Endothelial cell of umbilical vein (primary cell): ENCODE data around the gene WDR18.

ENCODE experiments used
- CTCF ChIP-seq, 2 donors: IDR thresholded peaks; 1 replicate in 1 of 2; 2 replicates in 1 of 2; pipeline ENCODE4 v1.5.1; 2011; ENCODE audit warnings: low read length in 2 of 2, mild to moderate bottlenecking in 2 of 2, moderate library complexity in 2 of 2, control low read depth in 1 of 2, inconsistent platforms in 1 of 2, low read depth in 1 of 2; ENCODE audit not compliant: insufficient read depth in 1 of 2; ENCODE audit errors: extremely low read depth in 1 of 2
- EZH2 ChIP-seq: IDR thresholded peaks from 2 replicates; pipeline ENCODE4 v1.6.1; 2012; ENCODE audit warnings: borderline replicate concordance, low read depth, mild to moderate bottlenecking, moderate library complexity, low read length, inconsistent platforms; ENCODE audit not compliant: severe bottlenecking
- FOS ChIP-seq: IDR thresholded peaks from 2 replicates; pipeline ENCODE4 v1.6.1; 2011; ENCODE audit warnings: mild to moderate bottlenecking, low read length, moderate library complexity, borderline replicate concordance; ENCODE audit not compliant: insufficient read depth
- JUN ChIP-seq: IDR thresholded peaks from 2 replicates; pipeline ENCODE4 v1.6.1; 2011; ENCODE audit warnings: borderline replicate concordance, low read depth; ENCODE audit not compliant: insufficient read length, insufficient read depth
- MAX ChIP-seq: IDR thresholded peaks from 2 replicates; pipeline ENCODE4 v1.6.1; 2011; ENCODE audit not compliant: insufficient read depth, insufficient read length
- MYC ChIP-seq: IDR thresholded peaks from one replicate; pipeline ENCODE4 v1.6.1; 2011; ENCODE audit warnings: mild to moderate bottlenecking, low read depth, low read length
- POLR2A ChIP-seq: IDR thresholded peaks from 2 replicates; pipeline ENCODE4 v1.6.1; 2012; ENCODE audit warnings: low read depth, mild to moderate bottlenecking, control low read depth, low read length
- POLR2AphosphoS5 ChIP-seq: IDR thresholded peaks from 2 replicates; pipeline ENCODE4 v1.6.1; 2012; ENCODE audit warnings: low read depth, mild to moderate bottlenecking, control low read depth, low read length, moderate library complexity; ENCODE audit not compliant: insufficient read depth

GRCh38 chr19:947090-947706 lies 36.9 kb upstream of the WDR18 start:
- TF ChIP-seq CTCF (IDR thresholded peaks at IDR 0.05; ENCODE audit: extremely low read depth in 1 of 2, insufficient read depth in 1 of 2, low read depth in 1 of 2, low read length in 2 of 2) (no peak), POLR2A (no peak), POLR2AphosphoS5 (no peak), FOS (no peak), MYC (no peak), JUN (no peak), MAX (no peak), EZH2 (no peak)
